ENCODE results near the gene ERF. TPM values are rescaled to one million over a fixed set of nuclear protein-coding genes. Genes with fewer than 3 reads are reported as not detected.

The ERF gene
- total and polyA plus RNA-seq, 2 donors (not counting 3 experiments of a cell fraction or from before 2014, with no cell fraction given), result 102 to 117 TPM

DNA sequence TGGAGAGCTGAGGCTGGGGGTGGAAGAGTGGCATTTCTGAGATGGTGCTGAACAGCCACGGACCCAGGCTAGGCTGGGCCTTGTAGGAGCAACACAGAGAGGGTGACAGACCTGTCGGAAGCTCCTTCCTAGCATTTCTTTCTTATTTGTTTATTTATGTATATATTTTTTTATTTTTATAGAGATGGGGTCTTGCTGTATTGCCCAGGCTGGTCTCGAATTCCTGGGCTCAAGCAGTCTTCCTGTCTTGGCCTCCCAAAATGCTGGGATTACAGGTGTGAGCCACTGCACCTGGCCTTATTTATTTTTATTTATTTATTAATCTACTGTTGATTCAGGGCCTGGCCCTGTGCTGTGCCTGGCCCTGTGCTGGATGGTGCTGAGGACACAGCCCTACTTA lies 20.6 kb upstream of the ERF start:
- FAIRE-seq, result no peak
- Histone ChIP-seq H3K4me3 (replicated peaks in 1 of 3; ENCODE audit: insufficient read depth in 1 of 3, low read depth in 1 of 3, low read length in 3 of 3) (no peak overlapping the region), H3K36me3 (ENCODE audit: control insufficient read depth in 2 of 2, extremely low read depth in 1 of 2, insufficient read depth in 2 of 2, low read length in 2 of 2) (peaks cover 12 to 28% of the 10 kb centered on the region in 2 experiments), H3K9me1 (replicated peaks; ENCODE audit: control insufficient read depth, extremely low read depth, insufficient read depth, low read length) (no peaks in the 10 kb centered on the region), H3K27ac (ENCODE audit: insufficient read depth, low read depth, low read length) (no peak overlapping the region), H4K20me1 (replicated peaks; ENCODE audit: control insufficient read depth, extremely low read depth, insufficient read depth, low read length) (no peaks in the 10 kb centered on the region), H3K27me3 (ENCODE audit: control insufficient read depth in 2 of 2, insufficient read depth in 2 of 2, low read length in 2 of 2) (no peaks in the 10 kb centered on the region), H2AFZ (ENCODE audit: low read depth, low read length) (no peak overlapping the region), H3K4me1 (ENCODE audit: control insufficient read depth, extremely low read depth, insufficient read depth, low read length) (peaks cover 37% of the 10 kb centered on the region), H3K9ac (replicated peaks; ENCODE audit: extremely low read depth, insufficient read depth, low read length) (no peak overlapping the region), H3K79me2 (ENCODE audit: control insufficient read depth, insufficient read depth, low read length) (peaks cover 39% of the 10 kb centered on the region), H3K9me3 (replicated peaks; ENCODE audit: control insufficient read depth, insufficient read depth, low read length) (no peaks in the 10 kb centered on the region), H3K4me2 (ENCODE audit: insufficient read depth, low read length) (no peak overlapping the region)
- intact Hi-C loops (cut with micrococcal nuclease), result no loop called here
- BruUV-seq (replicated peaks), result no TSS peak
- dilution Hi-C loops (cut with MboI; ENCODE audit: extremely low pct_ligation_motif_present, low sequenced_read_pairs), result no loop called here
- TF ChIP-seq FOS (IDR thresholded peaks at IDR 0.05; ENCODE audit: borderline replicate concordance, insufficient read depth, low read length) (no peak), POLR2A (IDR thresholded peaks at IDR 0.05; ENCODE audit: low read depth, low read length) (no peak), JUN (IDR thresholded peaks at IDR 0.05; ENCODE audit: borderline replicate concordance, insufficient read depth, insufficient read length, low read depth) (no peak), EZH2 (IDR thresholded peaks at IDR 0.05; ENCODE audit: borderline replicate concordance, low read depth, low read length, severe bottlenecking) (no peak), MYC (IDR thresholded peaks at IDR 0.05; ENCODE audit: low read depth, low read length) (no peak), GATA2 (IDR thresholded peaks at IDR 0.05; ENCODE audit: insufficient read depth, insufficient read length, low read depth, low read length) (no peak), POLR2AphosphoS5 (IDR thresholded peaks at IDR 0.05; ENCODE audit: insufficient read depth, low read depth, low read length) (no peak)
- TF ChIP-seq, protein P1, sequence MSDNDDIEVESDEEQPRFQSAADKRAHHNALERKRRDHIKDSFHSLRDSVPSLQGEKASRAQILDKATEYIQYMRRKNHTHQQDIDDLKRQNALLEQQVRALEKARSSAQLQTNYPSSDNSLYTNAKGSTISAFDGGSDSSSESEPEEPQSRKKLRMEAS (IDR thresholded peaks at IDR 0.05; ENCODE audit: insufficient read depth, insufficient read length), result no peak
- TF ChIP-seq, protein P2, sequence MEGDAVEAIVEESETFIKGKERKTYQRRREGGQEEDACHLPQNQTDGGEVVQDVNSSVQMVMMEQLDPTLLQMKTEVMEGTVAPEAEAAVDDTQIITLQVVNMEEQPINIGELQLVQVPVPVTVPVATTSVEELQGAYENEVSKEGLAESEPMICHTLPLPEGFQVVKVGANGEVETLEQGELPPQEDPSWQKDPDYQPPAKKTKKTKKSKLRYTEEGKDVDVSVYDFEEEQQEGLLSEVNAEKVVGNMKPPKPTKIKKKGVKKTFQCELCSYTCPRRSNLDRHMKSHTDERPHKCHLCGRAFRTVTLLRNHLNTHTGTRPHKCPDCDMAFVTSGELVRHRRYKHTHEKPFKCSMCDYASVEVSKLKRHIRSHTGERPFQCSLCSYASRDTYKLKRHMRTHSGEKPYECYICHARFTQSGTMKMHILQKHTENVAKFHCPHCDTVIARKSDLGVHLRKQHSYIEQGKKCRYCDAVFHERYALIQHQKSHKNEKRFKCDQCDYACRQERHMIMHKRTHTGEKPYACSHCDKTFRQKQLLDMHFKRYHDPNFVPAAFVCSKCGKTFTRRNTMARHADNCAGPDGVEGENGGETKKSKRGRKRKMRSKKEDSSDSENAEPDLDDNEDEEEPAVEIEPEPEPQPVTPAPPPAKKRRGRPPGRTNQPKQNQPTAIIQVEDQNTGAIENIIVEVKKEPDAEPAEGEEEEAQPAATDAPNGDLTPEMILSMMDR (IDR thresholded peaks at IDR 0.05; ENCODE audit: extremely low read depth in 1 of 2, insufficient read depth in 1 of 2, low read depth in 1 of 2, low read length in 2 of 2), result no peak
- POLR2A ChIA-PET, result no interaction called here
- CTCF ChIA-PET, result interaction anchor here (1.0 kb wide), 1 partner anchor 28 kb away, joined by 4 read pairs; no protein-coding TSS in a partner anchor
- DNase-seq (ENCODE audit: low read depth, low spot score), result no peak
